Measurements from ENCODE around the gene GRAMD1A. TPM values are rescaled to one million over a fixed set of nuclear protein-coding genes. Genes with fewer than 3 reads are reported as not detected.
A peak's percentile ranks its signal among the peaks of the same experiment; 100 is the strongest.
"Not testable (repeated sequence)": the region's sequence is repeated elsewhere in the genome, so short reads cannot be mapped to it uniquely, and the experiment has no call there.

Gene GRAMD1A
- total RNA-seq, 3 donors from 2014 or later (not counting 1 experiment from before 2014, with no cell fraction given), result 57.6 to 80.3 (median 66.6) TPM

DNA sequence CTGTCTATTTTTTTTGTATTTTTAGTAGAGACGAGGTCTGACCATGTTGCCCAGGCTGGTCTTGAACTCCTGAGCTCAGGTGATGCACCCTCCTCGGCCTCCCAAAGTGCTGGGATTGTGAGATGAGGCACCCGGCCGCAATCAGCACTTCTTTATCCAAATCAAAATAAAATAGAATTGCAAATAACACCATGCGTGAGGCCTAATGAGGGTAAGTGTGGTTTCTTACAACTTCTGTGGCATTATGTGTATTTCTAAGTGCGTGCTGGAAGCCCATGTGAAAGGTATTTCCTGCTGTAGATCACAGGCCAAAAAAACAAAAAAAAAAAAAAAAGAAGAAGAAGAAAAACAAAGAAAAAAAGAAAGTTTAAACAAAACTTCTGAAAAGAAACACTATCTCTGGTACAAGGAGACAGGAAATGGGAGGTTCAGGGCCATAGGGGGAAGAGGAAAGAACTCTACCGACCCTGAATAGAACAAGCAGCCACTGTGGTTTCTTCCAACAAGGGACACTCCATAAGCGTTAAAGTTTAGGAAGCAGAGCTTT, 3.0 kb upstream of the GRAMD1A start:
- no peak overlapping the region for H3K4me3 ChIP-seq (ENCODE audit: low read length)
- H3K27me3 Mint-ChIP-seq (ENCODE audit: low read depth in 2 of 2), result no peaks in the 10 kb centered on the region
- peak in 1 of 2 donors; percentile 75 for DNase-seq
- H3K27ac Mint-ChIP-seq, result peak overlapping the region; percentile 86 to 90
- H3K9me3 ChIP-seq (ENCODE audit: control insufficient read depth, insufficient read depth, low read length), result no peaks in the 10 kb centered on the region
- H3K4me1 Mint-ChIP-seq, result peaks cover 34 to 63% of the 10 kb centered on the region in 2 donors
- WGBS (ENCODE audit: insufficient coverage), result 23% methylated on average over 3 of the region's 8 CpGs
- H3K27ac ChIP-seq (ENCODE audit: low read length), result peak overlapping the region; percentile 19
- no peaks in the 10 kb centered on the region for H3K36me3 Mint-ChIP-seq
- H3K4me1 ChIP-seq (ENCODE audit: control insufficient read depth, insufficient read depth, low read length), result peaks cover 68% of the 10 kb centered on the region
- H3K36me3 ChIP-seq (ENCODE audit: control insufficient read depth, insufficient read depth, low read length), result no peaks in the 10 kb centered on the region
- intact Hi-C loops (cut with micrococcal nuclease), result no loop called here
- H3K9me3 Mint-ChIP-seq, result no peaks in the 10 kb centered on the region
- H3K4me3 Mint-ChIP-seq, result peak overlapping the region; percentile 89
- no peak for ATAC-seq
- no peaks in the 10 kb centered on the region for H3K27me3 ChIP-seq (ENCODE audit: control insufficient read depth, insufficient read depth, low read length)
- TF ChIP-seq, protein P1, sequence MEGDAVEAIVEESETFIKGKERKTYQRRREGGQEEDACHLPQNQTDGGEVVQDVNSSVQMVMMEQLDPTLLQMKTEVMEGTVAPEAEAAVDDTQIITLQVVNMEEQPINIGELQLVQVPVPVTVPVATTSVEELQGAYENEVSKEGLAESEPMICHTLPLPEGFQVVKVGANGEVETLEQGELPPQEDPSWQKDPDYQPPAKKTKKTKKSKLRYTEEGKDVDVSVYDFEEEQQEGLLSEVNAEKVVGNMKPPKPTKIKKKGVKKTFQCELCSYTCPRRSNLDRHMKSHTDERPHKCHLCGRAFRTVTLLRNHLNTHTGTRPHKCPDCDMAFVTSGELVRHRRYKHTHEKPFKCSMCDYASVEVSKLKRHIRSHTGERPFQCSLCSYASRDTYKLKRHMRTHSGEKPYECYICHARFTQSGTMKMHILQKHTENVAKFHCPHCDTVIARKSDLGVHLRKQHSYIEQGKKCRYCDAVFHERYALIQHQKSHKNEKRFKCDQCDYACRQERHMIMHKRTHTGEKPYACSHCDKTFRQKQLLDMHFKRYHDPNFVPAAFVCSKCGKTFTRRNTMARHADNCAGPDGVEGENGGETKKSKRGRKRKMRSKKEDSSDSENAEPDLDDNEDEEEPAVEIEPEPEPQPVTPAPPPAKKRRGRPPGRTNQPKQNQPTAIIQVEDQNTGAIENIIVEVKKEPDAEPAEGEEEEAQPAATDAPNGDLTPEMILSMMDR (IDR thresholded peaks at IDR 0.05), result no peak

DNA sequence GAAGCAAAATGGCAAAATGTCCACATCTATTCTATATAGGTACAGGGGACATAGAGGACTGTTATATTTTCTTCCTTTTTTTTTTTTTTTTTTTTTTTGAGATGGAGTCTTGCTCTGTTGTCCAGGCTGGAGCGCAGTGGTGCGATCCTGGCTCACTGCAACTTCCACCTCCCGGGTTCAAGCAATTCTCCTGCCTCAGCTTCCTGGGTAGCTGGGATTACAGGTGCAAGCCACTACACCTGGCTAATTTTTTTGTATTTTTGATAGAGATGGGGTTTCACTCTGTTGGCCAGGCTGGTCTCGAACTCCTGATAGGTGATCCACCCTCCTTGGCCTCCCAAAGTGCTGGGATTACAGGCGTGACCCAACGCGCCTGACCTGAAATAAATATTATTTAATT, 1.9 kb upstream of the GRAMD1A start:
- no CpG with 5 or more reads among the region's 7 CpGs for WGBS (ENCODE audit: insufficient coverage)
- H3K27ac ChIP-seq (ENCODE audit: low read length); DNase-seq; H3K27me3 ChIP-seq (ENCODE audit: control insufficient read depth, insufficient read depth, low read length); H3K36me3 Mint-ChIP-seq; H3K4me3 ChIP-seq (ENCODE audit: low read length); ATAC-seq; H3K36me3 ChIP-seq (ENCODE audit: control insufficient read depth, insufficient read depth, low read length); H3K9me3 ChIP-seq (ENCODE audit: control insufficient read depth, insufficient read depth, low read length); H3K27me3 Mint-ChIP-seq (ENCODE audit: low read depth in 2 of 2); intact Hi-C loops (cut with micrococcal nuclease); H3K9me3 Mint-ChIP-seq: not testable (repeated sequence)
- peaks cover 42 to 67% of the 10 kb centered on the region in 2 donors for H3K4me1 Mint-ChIP-seq
- H3K27ac Mint-ChIP-seq, result peak overlapping the region in 1 of 2 donors; percentile 92
- peak overlapping the region; percentile 89 for H3K4me3 Mint-ChIP-seq
- H3K4me1 ChIP-seq (ENCODE audit: control insufficient read depth, insufficient read depth, low read length), result peaks cover 79% of the 10 kb centered on the region

DNA sequence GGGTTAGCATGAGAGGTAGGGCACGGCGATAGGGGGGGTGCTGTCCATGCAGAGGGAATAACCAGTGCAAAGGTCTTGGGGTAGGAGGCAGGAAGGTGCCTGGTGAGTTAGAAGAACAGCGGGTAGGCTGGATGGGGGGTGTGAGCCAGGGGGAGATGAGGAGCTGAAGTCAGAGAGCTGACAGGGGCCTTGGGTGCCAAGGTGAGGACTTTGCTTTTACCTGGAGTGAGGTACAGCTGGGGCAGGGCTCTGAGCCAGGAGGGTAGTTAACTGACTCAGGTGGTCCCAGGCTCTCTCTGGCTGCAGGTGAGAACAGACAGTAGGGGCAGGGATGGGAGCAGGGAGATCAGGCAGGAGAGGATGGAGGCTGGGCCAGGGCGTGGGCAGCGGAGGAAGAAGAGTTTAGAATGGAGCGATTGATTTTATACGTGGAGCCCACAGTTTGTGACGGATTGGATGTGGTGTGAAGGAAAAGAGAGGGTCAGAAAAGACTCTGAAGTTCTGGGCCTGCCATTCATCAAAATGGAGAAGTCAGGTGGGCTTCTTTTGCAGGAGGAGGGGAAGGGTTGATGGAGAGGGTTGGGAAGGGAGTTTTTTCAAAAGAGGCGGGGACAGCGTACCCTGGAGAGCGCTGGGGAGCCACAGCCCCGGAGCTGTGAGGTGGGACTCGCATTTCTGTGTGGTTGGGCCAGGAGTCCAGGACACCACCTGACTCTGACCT, 1.2 kb upstream of the GRAMD1A start:
- H3K4me3 Mint-ChIP-seq, result peak overlapping the region; percentile 72
- peak overlapping the region; percentile 94 for H3K27ac ChIP-seq (ENCODE audit: low read length)
- H3K36me3 ChIP-seq (ENCODE audit: control insufficient read depth, insufficient read depth, low read length), result peaks cover 2% of the 10 kb centered on the region
- H3K4me3 ChIP-seq (ENCODE audit: low read length), result no peak overlapping the region
- H3K4me1 ChIP-seq (ENCODE audit: control insufficient read depth, insufficient read depth, low read length), result peaks cover 82% of the 10 kb centered on the region
- H3K27me3 Mint-ChIP-seq (ENCODE audit: low read depth in 2 of 2), result no peaks in the 10 kb centered on the region
- intact Hi-C loops (cut with micrococcal nuclease), result no loop called here
- TF ChIP-seq, protein P1 (IDR thresholded peaks at IDR 0.05), result no peak
- H3K36me3 Mint-ChIP-seq, result no peaks in the 10 kb centered on the region
- H3K4me1 Mint-ChIP-seq, result peaks cover 49 to 71% of the 10 kb centered on the region in 2 donors
- 68% methylated on average over 13 of the region's 13 CpGs for WGBS (ENCODE audit: insufficient coverage)
- peak overlapping the region; percentile 83 to 92 for H3K27ac Mint-ChIP-seq
- H3K9me3 Mint-ChIP-seq, result no peaks in the 10 kb centered on the region
- H3K27me3 ChIP-seq (ENCODE audit: control insufficient read depth, insufficient read depth, low read length), result no peaks in the 10 kb centered on the region
- no peaks in the 10 kb centered on the region for H3K9me3 ChIP-seq (ENCODE audit: control insufficient read depth, insufficient read depth, low read length)
- DNase-seq (no peak), ATAC-seq (no peak)

DNA sequence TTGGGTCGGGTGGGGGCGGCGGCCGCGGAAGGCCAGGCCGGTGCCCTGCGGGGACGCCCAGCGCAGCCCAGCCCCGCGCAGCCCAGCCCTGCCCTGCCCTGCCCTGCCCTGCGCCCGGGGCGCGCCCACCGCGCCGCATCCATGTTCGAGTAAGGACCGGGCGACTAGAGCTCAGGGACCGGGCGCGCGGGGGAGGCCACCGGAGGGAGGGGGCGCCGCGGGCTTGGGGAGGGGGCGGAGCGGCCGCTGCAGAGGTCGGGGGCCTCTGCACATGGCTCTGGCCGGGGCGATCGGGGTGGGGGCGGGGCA, 169 bp downstream of the GRAMD1A start:
- Histone ChIP-seq H3K9me3 (ENCODE audit: control insufficient read depth, insufficient read depth, low read length) (no peaks in the 10 kb centered on the region), H3K4me1 (ENCODE audit: control insufficient read depth, insufficient read depth, low read length) (peaks cover 80% of the 10 kb centered on the region), H3K27me3 (ENCODE audit: control insufficient read depth, insufficient read depth, low read length) (no peaks in the 10 kb centered on the region), H3K36me3 (ENCODE audit: control insufficient read depth, insufficient read depth, low read length) (peaks cover 2% of the 10 kb centered on the region), H3K4me3 (ENCODE audit: low read length) (peak overlapping the region; percentile 46), H3K27ac (ENCODE audit: low read length) (no peak overlapping the region)
- peak overlapping the region; percentile 83 to 93 for H3K27ac Mint-ChIP-seq
- H3K4me1 Mint-ChIP-seq, result peaks cover 49 to 67% of the 10 kb centered on the region in 2 donors
- DNase-seq, result no peak
- intact Hi-C loops (cut with micrococcal nuclease), result no loop called here
- no peaks in the 10 kb centered on the region for H3K27me3 Mint-ChIP-seq (ENCODE audit: low read depth in 2 of 2)
- H3K36me3 Mint-ChIP-seq, result no peaks in the 10 kb centered on the region
- H3K9me3 Mint-ChIP-seq, result no peaks in the 10 kb centered on the region
- TF ChIP-seq, protein P1 (IDR thresholded peaks at IDR 0.05), result no peak
- WGBS (ENCODE audit: insufficient coverage), result under 1% methylated on average over 37 of the region's 37 CpGs
- H3K4me3 Mint-ChIP-seq, result no peak overlapping the region
- ATAC-seq, result no peak
